T-helper 9 cell (primary cell): ENCODE measurements around the gene RASL10B.
"Not testable (repeated sequence)": the region's sequence is repeated elsewhere in the genome, so short reads cannot be mapped to it uniquely, and the experiment has no call there.

ENCODE experiments used
- DNase-seq: peaks from one replicate; pipeline ENCODE4 v3.0.0-alpha.2; 2020

The RASL10B gene

DNA sequence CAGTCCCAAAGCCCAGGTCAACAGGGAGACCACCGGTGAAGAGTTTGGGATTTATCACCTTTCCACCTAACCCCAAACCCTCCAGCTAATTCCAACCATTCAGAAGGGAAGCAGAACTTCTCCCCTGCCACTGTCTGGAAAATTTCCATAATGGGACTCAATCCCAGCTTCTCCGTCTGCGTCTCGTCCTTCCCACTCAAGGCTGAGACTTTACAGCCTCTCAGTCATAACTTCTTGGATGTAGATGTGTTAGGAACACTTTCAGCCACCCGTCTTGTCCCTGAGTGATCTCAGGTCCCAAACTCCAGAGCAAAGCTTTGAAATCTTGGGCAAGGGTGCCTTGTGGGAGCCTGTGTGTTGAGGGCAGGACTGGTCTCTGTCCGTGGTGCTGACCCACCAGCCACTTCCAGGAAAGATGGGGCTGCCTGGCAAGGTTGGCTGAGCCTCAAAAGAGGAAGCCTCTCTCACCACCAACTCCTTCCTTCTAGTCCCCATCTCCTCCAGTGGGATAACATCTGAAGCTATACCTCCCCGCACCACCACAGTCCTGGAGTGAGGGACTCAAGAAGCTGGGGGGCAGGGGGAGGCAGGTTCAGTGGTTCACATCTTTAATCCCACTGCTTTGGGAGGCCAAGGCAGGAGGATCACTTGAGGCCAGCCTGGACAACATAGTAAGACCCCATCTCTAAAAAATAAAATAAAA, 12.3 kb downstream of the RASL10B start:
- no peak for DNase-seq

DNA sequence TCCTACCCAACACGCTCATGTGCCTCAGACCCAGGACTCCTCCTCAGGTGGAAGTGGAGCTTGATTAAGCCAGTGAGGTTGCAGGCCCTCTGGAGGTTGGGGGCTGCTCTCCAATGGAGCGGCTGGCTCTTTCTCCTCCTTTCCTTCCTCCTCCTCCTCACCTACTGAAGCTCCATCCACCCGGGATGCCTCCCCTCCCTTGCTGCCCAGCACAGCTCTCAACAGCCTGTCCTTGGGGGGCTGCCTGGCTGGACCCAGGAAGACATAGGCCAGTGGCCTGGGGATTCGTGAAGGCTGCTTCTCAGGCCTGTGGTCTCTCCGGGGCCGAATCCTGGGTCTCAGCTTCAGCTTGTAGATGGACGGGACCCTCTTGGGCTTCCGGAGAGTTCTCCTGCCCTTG, 13.4 kb downstream of the RASL10B start:
- DNase-seq: no peak

GRCh38 chr17:35745246-35745645, 13.8 kb downstream of the RASL10B start:
- no peak for DNase-seq

DNA sequence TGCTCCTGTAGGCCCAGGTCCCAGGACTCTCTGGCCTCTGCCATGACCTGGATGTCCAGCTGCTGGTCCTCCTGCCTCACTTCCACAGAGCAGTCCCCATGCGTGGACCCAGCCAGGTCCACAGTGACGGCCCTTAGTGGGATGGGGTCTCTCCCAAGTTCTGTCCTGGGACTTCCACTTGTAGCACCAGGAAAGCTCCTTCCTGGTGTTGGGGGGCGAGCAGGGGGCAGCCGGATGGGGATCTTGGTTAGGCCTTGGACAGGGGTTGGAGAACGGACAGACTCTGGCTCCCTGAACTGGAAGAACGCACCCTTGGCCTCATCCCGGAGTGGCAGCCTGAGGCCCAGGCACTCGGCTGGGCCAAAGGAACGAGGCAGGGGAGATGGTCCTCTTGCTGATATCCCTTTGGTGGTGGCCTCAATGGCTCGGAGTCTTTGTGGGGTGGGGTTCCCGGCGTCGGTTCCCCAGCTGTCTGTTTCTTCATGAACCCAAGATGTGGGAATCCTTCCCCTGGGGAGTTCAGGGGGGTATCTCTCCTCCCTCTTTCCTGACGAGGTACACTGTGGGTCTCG, 14.4 kb downstream of the RASL10B start:
- no peak for DNase-seq

- peak; percentile 72 for DNase-seq
Measured at GRCh38 chr17:35747540-35748017, 16.1 kb downstream of the RASL10B start.

DNA sequence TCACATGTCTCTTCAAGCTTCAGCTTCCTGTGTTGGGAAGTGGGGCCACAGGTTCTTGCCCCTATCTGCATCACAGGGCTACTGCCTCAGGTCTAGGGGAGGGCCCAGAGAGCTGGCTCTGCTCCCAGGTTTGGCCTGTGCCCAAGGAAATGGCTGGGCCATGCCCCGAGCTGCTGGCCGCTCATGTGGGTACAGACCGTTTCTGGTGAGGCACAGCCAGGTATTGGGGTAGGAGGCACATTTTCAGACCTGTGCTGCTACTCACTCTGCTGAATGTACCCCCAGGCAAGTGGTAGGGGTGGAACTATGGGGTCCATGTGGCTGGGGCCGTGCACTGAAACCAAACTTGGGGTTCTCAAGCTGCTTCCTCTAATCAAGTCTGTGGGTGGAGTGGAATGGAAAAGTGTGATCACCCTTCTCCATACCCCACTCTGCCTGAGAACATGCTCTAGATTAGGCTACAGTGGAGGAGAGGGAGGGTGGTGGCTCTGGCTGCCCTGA, 17.0 kb downstream of the RASL10B start:
- DNase-seq: no peak

DNA sequence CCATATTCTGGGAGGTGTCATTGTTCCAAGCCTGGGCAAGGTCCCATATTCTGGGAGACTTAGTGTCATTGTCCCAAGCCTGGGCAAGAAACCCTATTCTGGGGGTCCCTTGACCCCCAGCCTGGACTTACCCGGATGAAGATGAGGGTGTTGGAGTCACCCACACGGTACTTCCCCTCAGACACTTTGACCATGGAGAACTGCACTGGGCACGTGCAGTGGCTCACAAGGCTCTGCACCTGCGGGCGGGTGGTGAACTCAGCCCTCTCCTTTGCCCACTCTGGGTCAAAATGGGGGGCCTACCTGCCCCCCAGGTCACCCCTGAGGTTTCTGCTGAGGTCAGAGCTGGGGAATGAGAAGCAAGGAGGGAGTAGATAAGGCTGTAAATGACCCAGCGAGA, 17.5 kb downstream of the RASL10B start:
- DNase-seq: no peak

GRCh38 chr17:35749560-35750412, 18.3 kb downstream of the RASL10B start:
- no peak for DNase-seq

DNA sequence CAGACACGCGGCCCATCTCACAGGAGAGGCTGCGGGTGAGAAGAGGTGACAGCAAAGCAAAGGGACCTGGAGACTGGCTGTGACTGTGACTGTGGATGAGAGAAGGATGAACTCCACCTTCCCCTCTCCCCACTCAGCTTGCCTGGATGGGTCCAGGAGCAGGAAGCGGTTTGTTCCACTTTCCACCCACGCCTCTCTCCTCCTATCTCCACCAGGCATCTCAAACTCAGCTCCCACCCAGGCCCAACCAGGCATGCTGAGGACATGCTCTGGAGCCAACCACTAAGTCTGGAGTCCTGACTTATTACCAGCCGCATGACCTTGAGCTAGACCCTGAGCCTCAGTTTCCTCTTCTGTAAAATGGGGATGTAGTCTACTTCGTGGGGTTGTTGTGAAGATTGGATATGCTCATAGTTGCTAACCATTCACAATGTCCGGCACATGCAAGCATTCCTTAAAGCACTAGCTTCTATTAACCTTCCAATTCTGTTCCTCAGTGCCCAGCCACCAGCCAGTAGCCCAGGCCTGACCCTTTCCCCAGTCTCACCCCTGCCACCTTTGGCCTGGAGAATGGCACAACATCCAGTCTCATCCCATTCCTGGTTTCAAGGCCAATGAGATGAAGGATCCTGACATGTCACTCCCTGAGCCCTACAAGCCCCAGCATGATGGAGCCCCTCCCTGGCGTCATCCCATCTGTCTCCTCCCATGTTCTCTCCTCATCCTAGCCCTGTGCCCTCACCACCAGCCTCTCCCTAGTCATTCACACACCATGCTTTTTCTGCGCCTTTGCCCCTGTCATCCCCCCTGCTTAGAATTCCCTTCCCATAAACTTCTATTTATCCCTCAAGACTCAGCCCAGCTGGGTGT, 19.3 kb downstream of the RASL10B start:
- DNase-seq: no peak

DNA sequence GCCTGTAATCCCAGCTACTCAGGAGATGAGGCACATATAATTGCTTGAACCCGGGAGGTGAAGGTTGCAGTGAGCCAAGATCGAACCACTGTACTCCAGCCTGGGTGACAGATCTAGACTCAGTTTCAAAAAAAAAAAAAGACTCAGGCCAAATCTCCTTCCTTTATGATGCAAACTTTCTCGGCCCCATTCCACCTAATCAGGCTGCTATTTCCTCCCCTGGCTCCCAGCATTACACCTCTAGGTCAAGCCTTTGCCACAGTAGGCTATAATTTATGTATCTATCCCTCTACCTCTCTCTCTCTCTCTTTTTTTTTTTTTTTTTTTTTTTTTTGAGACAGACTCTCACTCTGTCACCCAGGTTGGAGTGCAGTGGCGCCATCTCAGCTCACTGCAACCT, 20.1 kb downstream of the RASL10B start:
- not testable (repeated sequence) for DNase-seq

DNA sequence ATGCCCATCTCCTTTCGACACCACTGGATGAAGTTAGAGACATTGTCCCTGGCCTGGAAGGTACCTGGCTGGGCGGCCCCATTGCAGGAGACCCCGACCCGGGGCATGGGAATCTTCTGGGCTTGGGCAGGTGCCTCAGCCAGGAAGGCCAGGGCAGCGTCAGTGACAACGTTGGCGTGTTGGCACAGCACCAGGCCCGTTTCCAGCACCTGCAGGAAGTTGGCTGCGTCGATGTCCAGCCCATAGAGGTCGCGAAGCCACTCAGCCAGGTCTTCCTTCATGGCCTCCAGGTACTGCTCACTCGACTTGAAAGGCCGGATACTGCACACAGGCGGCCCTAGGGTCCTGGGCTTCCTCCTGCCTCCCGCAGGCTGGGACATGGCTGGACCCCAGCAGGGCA, 21.0 kb downstream of the RASL10B start:
- no peak for DNase-seq

- no peak for DNase-seq
Measured at GRCh38 chr17:35752945-35753764, 21.7 kb downstream of the RASL10B start, which contains the start of gene GAS2L2. GAS2L2 (minus strand) TSS chr17:35753239; CDS start chr17:35752850, 389 bp downstream.

DNA sequence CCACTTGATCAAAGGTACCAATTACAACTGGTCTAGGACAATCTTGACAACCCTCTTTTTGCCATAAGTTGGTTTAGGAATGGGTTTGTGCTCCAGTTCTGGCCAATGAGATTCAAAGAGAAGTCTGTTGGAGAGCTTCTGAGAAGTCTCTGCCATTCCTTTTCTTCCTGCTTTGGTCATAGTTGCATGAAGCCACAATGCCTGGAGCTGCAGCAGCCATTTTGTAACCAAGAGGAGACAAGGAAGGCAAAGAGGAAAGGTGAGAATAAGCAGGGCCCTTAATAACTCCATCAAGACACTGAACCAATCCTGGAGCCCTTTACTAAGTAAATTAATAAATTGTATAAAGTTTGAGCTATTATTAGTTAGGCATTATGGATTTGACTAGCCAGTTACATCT, 25.8 kb downstream of the RASL10B start:
- DNase-seq: no peak

GRCh38 chr17:35760587-35760986, 29.1 kb downstream of the RASL10B start, which contains the start of gene C17orf50:
C17orf50 (plus strand) TSS chr17:35760887; CDS start chr17:35760942, 55 bp downstream.
- no peak for DNase-seq

DNA sequence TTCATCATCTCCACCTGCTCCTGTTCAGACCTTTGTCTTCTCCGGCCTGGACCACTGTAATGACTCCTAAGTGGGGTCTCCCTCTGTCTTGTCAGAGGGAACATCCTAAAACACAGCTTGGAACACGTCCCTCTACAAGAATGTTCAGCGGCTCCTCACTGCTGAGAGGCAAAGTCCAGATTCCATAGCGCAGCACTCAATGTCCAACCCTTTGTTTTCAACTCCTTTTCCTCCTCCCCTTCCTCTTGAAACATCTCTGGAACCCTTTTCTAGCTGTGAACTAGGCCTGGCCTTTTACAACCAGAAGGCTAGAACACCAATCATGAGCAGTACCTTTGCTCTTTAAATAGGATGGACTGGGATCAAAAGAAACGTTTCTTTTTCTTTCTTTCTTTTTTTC, 30.2 kb downstream of the RASL10B start:
- no peak for DNase-seq

- DNase-seq: no peak
Measured at GRCh38 chr17:35763767-35764122, 32.3 kb downstream of the RASL10B start.

- peak; percentile 79 for DNase-seq
Measured at GRCh38 chr17:35764123-35764991, 32.9 kb downstream of the RASL10B start.

DNA sequence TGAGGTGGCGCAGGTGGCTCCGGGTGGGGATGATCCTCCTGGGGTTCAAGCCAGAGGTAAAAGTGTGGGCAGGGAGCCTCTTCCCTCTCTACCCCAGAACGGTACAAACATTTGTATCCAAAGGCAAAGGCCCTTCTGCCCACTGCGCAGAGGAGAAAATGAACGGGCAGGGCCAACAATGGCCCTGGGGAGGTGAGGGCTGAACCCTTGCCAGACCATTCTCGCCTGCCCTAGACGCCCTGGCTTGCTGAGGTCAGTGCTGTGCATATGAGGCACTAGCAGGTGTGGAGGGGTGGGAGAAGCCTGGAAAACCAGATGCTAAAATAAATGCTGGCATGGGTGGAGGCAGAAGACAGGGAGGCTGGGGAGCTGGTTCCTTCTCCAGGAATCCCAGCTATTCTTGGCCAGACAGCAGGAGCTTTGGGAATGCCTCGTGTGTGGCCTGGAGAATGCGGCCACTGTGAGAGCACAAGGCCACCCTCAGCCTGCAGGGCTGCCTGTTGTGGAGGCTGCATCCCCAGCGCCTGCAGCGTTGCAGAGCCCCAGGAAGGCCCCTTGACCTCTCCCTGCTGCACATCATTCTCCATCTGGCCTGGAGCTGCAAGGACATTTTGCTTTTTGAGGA, 33.8 kb downstream of the RASL10B start:
- DNase-seq: no peak

DNA sequence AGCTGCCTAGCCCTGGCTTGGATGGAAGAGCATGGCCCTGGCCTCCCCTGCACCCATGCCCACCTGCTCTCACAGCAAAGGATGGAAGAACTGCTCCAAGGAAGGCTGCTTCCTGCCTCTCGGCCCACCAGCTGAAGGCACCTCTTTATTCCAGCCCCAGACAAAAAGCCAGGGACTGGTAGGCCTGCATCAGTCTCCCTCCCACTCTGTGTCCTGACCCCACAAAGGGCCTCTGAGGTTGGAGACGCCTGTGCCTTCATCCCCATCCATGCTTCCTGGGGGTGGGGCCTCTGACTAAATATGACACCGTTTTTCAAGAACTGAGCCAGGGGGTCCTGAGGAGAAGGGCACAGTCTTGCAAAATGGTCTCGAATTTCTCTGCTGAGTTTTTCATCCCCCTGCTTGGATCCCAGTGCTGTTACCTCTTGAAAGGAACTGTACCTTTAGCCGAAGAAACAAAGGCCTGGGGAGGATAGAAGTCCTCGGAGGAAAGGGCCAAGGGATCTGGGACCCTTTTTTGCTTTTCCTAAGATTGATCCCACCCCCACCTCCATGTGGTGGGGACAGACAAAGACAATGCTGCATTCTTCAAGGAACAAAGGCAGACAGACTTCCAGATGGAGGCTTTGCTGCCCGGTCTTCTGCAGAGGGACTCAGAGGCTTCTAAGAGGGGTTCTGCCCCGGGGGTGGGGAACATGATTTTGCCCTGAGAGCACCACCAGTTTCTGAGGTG, 34.5 kb downstream of the RASL10B start:
- no peak for DNase-seq
